SW480 (cell line): Measurements from ENCODE around the gene BOD1L1.
"Not testable (repeated sequence)": the region's sequence is repeated elsewhere in the genome, so short reads cannot be mapped to it uniquely, and the experiment has no call there.

Experiments
- DNase-seq: peaks from one replicate; pipeline ENCODE4 v3.0.0-alpha.2; 2016; ENCODE audit warnings: low spot score

Gene BOD1L1

DNA sequence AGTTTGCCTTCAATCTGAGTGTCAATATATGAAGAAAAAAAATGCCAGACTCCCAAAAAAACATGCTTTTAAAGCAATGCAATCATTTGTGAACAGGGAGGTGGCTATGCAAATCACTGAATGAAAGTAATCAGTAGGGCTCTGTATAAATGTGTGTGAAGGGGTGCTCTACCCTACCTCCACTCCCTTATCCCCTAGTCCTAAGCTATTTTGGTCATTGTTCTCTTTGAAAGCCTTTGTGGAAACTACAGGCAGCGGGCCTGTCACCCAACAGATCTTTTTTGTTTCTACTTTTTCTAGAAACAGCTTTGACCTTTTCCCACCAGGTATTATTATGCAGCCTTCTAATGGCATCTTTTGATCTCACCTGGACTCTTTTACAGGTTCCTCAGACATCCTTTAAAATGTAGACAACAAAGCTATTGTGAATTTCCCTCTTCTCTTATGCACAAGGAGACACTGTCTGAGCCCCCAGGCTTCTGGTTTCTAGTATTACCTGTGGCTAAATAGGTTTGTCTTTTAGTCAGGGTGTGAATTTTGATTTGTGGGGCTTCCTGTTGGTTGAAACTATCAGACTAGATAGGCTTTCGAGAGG, 9.2 kb downstream of the BOD1L1 start:
- DNase-seq = no peak

DNA sequence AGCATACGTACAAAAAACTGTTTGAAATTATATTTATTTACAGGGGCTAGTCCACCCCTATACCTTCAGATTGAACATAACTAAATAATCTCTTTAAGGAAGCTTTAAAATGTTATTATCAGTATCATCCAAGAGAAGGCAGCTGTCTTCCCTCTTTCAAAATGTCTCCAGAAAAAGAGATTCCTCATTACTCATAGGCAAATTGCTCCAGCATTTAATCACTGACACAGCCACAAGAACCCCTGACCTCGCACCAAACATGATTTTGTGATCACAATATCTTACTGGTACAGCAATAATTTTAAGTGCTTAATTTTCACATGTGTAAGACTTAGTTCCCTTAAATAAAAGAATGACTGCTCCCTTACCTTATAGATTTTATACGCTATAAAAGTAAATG, 9.7 kb downstream of the BOD1L1 start:
- DNase-seq = no peak

DNA sequence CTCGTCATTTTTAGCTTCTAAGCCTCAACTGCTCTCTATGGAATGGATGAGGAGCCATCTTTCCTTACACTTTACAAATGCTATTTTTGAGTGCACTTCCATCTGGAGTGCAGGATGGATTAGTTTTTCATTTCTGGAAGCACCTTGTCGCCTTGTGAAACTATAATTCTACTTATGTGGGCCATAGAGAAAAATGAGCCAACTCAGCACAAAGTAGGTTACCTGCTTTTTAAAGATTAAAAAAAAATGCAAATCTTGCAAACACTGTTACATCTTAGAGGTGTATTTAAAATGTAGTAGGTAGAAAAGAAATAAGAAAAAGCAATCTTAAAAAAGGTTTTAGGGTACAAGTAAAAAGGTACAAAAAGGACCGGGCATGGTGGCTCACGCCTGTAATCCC, 10.9 kb downstream of the BOD1L1 start:
- no peak for DNase-seq

DNA sequence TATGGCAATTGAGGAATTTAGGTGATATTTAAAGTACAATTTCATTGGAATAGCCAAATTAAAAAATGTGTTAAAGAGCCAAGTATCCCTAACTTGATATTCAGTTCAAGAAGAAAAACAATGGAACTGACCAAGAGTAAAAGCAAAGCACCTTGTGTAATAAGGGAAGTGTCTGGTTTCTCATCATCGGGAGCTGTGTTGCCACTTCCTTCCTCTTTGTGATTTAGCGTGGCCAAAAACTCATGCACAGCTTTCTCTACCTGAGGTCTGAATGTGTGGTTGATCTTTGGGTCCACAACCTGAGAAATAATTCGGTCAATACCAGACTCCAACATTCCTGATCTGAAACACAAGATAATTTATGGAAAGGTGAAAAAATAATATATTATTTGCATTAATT, 12.4 kb downstream of the BOD1L1 start:
- no peak for DNase-seq

DNA sequence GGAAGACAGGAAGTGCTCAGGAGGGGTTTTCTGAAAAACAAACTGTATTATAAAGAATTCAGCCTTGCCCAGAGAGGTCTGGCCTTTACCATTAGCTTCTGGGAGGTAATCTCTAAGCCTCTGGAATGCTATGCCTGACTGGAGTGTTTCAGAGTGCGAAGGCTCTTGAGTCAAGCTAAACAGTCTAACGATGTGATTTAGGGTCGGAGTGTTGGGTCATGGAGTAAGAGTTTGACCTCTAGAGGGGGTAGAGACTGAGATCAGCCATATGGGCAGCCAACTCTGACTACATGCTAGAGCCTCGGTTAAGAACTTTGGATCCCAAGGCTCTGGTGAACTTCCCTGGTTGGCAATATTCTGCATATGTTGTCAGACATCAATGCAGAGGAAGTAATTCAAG, 15.0 kb downstream of the BOD1L1 start:
- DNase-seq = no peak

DNA sequence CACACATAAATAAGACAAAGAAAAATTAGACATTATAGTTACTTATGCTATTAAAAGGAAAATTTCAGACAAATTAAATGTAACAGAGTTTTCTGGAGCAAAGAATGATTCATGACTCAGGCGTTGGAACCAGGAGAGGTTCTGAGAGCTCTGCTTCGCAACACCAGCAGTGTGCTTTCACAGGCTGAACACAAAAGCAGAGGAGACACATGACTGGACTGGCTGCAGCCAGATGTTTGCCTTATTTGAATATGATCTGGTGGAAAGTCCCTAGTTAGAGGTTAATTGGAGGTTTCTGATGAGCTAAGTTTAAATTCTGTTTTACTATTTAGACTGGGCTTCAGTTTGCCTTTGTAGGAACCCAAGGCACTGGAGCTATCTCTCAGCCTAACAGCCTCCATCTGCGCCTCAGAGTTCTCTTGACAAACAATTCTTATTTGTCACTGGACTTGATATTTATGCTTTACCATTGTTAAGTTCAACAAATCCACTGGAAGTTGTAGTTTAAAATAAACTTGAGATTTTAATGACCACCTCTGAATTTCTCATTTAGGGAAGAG, 16.2 kb downstream of the BOD1L1 start:
- DNase-seq = no peak

GRCh38 chr4:13605330-13605729, 22.2 kb downstream of the BOD1L1 start:
- DNase-seq = no peak

- no peak for DNase-seq
Measured at GRCh38 chr4:13601848-13602247, 25.7 kb downstream of the BOD1L1 start.

DNA sequence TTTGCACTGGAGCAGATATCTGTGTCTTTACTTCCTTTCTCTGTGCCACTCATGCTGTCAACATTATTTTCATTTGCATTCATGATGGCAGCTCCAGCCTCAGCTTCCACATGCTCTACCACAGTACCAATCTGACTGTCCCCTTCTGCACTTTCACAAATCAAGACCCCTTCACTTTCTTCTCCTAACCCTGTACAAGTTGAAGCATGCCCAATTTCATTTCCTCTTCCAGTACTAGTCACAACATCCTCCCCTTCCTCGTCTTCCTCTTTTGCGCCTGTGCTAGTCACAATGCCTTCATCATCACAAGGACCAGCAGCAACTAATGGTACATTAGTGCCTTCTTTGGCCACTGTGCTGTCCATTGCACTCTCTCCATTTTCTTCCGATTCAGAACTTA, 26.5 kb downstream of the BOD1L1 start:
- no peak for DNase-seq

GRCh38 chr4:13599159-13599558, 28.4 kb downstream of the BOD1L1 start:
- DNase-seq = no peak

DNA sequence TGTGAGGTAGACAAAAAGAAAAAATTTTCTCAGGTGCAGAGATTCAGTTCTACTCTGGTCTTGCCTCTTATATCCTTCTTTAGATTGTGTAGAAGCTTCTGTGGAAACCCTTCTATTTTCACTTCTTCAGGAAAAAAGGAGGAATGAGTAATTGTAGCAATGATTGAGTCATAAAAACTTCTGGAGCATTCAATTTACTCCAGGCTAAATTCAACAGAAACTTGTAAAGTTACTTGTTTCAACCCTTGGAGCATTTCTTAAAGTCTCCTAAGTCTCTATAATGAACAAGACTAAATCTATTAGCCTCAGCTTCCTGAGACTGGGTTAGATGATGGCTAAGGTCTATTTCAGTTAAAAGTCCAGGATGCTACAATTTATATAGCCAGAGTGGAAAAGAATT, 29.9 kb downstream of the BOD1L1 start:
- DNase-seq = no peak

- no peak for DNase-seq
Measured at GRCh38 chr4:13597141-13597540, 30.4 kb downstream of the BOD1L1 start.

DNA sequence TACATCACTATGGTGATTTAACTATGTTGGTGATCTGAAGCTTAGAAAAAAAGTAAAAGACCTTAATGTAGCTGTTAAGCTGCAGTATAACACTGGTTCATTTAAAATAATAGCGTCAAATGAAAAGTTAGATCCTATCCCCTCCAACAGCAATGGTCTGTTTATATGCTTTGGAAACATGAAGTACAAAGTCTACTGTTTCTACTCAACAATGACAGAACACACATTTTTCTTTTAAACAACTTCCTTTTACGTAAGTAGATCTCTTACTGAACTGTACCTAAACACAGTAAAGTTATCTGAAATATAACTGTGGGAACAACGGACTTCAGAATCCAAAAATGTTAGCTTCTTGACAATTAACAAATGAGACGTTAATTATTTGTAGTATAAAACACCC, 35.3 kb downstream of the BOD1L1 start:
- no peak for DNase-seq

GRCh38 chr4:13590766-13591165, 36.8 kb downstream of the BOD1L1 start:
- DNase-seq = no peak

DNA sequence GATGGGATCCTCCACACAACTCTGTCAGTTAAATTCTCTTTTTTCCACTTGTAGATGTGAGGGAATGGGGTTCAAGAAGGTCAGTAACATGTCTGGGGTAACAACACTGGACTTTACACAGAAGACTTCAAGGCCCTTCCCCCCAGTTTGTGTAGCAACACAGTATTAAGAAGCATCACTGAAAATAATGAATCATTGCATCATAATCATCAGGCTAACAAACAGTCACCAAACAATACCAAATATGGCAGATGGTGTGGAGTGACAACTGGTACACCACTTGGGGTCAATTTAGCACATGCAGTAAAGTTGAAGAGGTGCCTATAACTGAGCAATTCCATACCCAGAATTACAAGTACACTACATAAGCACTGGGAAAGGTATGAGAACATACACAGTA, 38.6 kb downstream of the BOD1L1 start:
- DNase-seq = no peak

- no peak for DNase-seq
Measured at GRCh38 chr4:13584481-13584880, 43.0 kb downstream of the BOD1L1 start.

DNA sequence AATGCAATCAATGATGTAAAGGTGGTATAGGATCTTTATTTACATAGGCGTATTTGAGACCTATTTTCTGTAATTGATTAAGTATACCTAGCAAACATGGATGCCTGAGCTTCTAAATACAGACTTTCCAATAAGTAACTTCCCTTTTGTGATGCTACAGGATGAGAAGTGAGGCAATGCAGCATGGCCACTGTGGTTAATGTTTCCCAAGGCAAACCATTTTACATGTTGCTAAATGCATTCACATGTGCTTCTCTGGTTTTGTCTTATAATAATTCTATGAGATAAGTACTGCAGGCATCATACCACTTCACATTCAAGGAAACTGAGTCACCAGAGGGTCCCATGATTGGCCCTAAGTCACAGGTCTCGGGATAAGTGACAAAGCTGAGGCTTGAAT, 47.5 kb downstream of the BOD1L1 start:
- DNase-seq = no peak

GRCh38 chr4:13577660-13578059, 49.9 kb downstream of the BOD1L1 start:
- no peak for DNase-seq

- no peak for DNase-seq
Measured at GRCh38 chr4:13570916-13571315, 56.6 kb downstream of the BOD1L1 start.

- no peak for DNase-seq
Measured at GRCh38 chr4:13567125-13567524, 60.4 kb downstream of the BOD1L1 start.

GRCh38 chr4:13562876-13563275, 64.6 kb downstream of the BOD1L1 start:
- DNase-seq = no peak

GRCh38 chr4:13561673-13562072, 65.9 kb downstream of the BOD1L1 start:
- DNase-seq = no peak

DNA sequence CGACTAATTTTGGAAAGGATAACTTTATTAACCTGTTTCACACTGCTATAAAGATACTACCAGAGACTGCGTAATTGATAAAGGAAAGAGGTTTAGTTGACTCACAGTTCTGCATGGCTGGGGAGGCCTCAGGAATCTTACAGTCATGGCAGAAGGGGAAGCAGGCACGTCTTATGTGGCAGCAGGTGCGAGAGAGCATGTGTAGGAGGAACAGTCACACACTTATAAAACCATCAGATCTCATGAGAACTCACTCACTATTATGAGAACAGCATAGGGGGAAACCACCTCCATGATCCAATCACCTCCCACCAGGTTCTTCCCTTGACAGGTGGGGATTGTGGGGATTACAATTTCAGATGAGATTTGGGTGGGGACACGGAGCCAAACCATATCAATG, 67.4 kb downstream of the BOD1L1 start:
- DNase-seq = not testable (repeated sequence)

DNA sequence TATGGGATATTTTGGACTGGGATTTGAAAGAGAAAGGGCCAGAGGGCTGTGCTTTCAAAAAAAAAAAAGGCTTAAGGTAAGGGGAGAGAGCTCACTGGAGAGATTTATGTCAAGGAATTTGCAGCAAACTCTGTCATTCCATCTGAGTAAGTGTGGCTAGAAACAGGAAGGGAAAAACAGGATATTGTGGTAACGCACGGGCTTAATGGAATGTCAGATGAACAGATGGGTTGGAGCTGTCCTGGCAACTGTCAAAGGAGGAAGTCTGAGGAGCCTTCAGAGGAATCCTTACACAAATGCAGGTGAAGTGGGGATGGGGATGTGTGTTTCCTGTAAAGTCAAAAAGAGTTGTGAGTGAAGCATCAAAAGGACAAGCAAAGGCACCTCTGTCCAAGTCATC, 68.1 kb downstream of the BOD1L1 start:
- DNase-seq = peak; percentile 42

GRCh38 chr4:13558881-13559280, 68.6 kb downstream of the BOD1L1 start:
- no peak for DNase-seq
